ENCODE measurements around the gene ADRA2A.

ADRA2A gene

GRCh38 chr10:111076682-111077478, at the start of gene ADRA2A:
Gene ADRA2A, plus strand, starts transcription at chr10:111077029. Its CDS starts 968 bp downstream, at chr10:111077997.
- ChIA-PET CTCF (interaction anchor here (0.6 to 2.3 kb wide), 11 partner anchors 9 to 522 kb away, joined by 3 to 13 read pairs (median 4); no protein-coding TSS in a partner anchor), POLR2A (no interaction called here)
- peak; percentile 55 for DNase-seq (ENCODE audit: extremely low spot score)
- no peak for TF ChIP-seq CTCF (IDR thresholded peaks at IDR 0.05; ENCODE audit: control extremely low read depth, extremely low read depth, low read depth, missing control alignments)

GRCh38 chr10:111030042-111030750, 46.6 kb upstream of the ADRA2A start:
- POLR2A ChIA-PET = no interaction called here
- CTCF ChIA-PET = interaction anchor here (0.9 kb wide), 1 partner anchor 27 kb away, joined by 3 read pairs; no protein-coding TSS in a partner anchor
- DNase-seq (ENCODE audit: extremely low spot score) = peak; percentile 15
- no peak for TF ChIP-seq CTCF (IDR thresholded peaks at IDR 0.05; ENCODE audit: control extremely low read depth, extremely low read depth, low read depth, missing control alignments)

GRCh38 chr10:111034598-111035310, 42.1 kb upstream of the ADRA2A start:
- CTCF ChIA-PET = interaction anchor here (0.7 kb wide), 1 partner anchor 362 kb away, joined by 3 read pairs; no protein-coding TSS in a partner anchor
- TF ChIP-seq CTCF (IDR thresholded peaks at IDR 0.05; ENCODE audit: control extremely low read depth, extremely low read depth, low read depth, missing control alignments) = no peak
- POLR2A ChIA-PET = no interaction called here
- DNase-seq (ENCODE audit: extremely low spot score) = no peak

GRCh38 chr10:111035542-111035941, 41.3 kb upstream of the ADRA2A start:
- ChIA-PET CTCF (no interaction called here), POLR2A (no interaction called here)
- no peak for TF ChIP-seq CTCF (IDR thresholded peaks at IDR 0.05; ENCODE audit: control extremely low read depth, extremely low read depth, low read depth, missing control alignments)
- no peak for DNase-seq (ENCODE audit: extremely low spot score)

- CTCF ChIA-PET = no interaction called here
- POLR2A ChIA-PET = no interaction called here
- no peak for TF ChIP-seq CTCF (IDR thresholded peaks at IDR 0.05; ENCODE audit: control extremely low read depth, extremely low read depth, low read depth, missing control alignments)
- no peak for DNase-seq (ENCODE audit: extremely low spot score)
Observed at GRCh38 chr10:111037858-111038257, 39.0 kb upstream of the ADRA2A start.

- no peak for DNase-seq (ENCODE audit: extremely low spot score)
- POLR2A ChIA-PET = no interaction called here
- CTCF ChIA-PET = no interaction called here
- no peak for TF ChIP-seq CTCF (IDR thresholded peaks at IDR 0.05; ENCODE audit: control extremely low read depth, extremely low read depth, low read depth, missing control alignments)
Observed at GRCh38 chr10:111039522-111039921, 37.3 kb upstream of the ADRA2A start.

Data from GM10248 (cell line).